Stimulated activated CD4-positive, alpha-beta T cell treated with anti-CD3 and anti-CD28 coated beads, Interleukin-1b, Interleukin-23, amount 100 ng/mL, for 4 hours (primary cell): ENCODE measurements around the gene USP6NL.

ENCODE experiments used
- DNase-seq, 2 donors: peaks; one replicate each; pipeline ENCODE4 v3.0.0-alpha.2; 2020; ENCODE audit warnings: low read depth in 2 of 2

USP6NL gene

DNA sequence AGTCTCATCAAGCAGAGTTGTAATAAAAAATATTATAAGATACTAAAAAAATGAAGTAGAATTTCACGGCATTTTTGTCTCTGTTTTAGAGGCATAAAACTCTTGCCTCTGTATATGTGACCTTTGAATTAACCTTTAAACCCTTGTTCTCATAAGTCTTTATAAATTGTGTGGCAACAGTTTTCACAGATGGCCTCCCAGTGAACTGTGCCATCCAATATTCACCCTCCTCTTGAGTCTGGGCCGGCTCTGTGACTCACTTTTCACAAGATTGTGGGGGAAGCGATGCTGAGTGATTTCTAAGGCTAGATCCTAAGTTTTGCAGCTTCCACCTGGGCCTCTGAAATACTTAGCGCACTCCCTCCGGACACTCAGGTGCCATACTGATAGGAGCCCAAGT is 4.6 kb upstream of the USP6NL start:
- no peak for DNase-seq

DNA sequence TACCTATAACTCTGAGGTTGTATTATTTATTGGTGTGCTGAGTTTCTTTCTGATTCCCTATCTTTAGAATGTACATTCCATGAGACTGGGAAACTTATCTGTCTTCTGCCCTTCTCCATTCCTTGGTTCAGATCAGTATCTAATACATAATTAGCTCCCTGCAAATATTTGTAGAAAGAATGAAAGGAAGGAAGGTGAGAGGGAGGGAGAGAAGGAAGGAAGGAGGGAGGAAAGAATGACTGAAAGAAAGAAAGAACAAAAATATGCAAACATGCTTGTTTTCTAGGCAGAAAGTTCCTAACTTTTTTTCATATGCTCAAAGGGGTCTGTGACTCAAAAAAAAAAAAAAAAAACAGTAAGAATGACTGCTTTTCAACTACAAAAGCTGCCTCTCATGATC is 3.9 kb upstream of the USP6NL start:
- DNase-seq: no peak

DNA sequence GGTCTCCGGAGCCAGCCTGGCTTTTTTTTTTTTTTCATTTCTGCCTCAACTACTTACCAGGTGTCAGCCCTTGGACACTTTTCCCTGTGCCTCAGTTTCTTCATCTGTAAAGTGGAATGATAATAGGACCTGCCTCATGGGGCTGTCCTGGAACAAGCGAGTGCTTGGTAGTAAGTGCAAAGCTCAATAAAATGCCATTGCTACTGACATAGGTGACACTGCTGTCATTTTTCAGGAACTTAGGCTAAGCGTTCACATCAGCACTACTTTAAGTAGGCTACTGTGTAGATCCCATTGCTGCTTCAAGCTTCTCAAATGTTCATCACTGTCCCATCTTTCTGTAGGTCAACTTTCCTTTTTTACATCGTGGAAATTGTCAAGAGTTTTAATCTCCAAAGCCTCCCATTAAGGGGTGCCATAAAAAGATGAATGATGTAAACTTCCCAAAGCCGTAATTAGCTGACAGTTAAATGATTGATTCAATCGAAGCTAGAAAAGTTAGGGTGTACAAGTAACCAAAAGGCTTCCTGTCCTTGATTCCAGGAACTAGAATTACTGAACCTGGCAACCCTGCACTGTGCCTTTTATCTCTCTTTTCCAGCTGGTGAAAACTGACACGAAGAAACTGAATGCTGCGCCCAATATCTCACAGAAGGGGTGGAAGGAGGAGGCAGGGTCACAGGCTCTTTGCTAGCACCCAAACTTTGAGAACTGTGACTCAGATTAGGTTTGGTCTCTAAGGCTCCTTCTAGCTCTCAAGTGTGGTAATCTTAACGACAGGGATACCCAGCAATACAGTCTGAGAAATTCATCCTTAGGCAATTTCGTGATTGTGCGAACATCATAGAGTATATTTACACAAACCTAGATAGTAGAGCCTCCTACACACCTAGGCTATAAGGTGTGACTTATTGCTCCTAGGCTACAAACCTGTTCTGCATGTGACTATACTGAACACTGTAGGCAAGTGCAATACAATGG is 861 bp upstream of the USP6NL start:
- DNase-seq: no peak

DNA sequence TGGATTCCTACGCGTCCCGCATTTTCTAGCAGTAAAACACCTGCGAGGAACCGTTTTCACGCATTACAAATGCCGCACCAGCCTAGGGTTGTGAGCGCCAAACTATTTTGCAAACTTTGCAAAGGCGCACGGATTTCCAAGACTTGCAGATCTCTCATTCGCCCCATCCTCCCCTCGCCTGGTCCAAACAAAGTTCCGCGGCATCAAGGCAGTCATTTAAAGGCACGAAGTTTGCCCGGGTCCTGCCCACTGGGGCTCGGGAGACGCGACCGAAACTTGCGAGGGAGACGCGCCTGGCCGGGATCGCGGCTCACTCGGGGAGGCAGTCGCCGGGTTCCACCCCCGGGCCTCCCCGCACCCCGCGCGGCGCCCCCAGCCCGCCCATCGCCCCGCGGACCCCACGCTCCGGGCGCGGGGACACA is 613 bp downstream of the USP6NL start:
- peak in 1 of 2 donors; percentile 21 for DNase-seq

DNA sequence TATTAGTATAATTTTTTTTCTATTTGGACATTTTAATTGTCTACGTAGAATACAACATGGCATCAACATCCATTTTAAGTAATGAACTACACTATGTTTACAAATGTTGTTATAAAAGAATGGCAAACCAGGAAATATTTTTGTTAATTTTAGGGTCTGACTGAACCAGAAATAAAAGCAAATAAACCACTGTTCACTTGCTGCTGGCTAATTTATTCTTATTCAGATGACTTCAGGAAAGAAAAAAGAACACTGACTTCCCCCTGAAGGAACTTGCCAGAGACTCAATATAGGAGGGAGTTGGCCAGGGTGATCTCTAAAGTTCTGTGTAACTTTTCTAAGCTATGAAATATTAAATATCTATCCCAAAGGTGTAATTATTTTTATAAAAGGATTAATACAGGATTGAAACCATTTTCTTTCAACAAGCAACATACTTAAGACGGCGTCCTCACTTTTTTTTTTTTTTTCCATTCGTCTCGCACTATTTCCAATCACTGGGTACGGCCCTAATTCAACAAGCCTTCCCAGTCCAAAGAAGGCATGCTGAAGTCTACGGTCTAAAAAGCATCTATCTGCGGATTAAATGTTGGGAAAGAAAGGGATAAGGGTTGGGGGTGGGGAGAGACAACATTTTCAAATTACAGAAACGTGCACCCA is 1.2 kb downstream of the USP6NL start:
- DNase-seq: no peak

DNA sequence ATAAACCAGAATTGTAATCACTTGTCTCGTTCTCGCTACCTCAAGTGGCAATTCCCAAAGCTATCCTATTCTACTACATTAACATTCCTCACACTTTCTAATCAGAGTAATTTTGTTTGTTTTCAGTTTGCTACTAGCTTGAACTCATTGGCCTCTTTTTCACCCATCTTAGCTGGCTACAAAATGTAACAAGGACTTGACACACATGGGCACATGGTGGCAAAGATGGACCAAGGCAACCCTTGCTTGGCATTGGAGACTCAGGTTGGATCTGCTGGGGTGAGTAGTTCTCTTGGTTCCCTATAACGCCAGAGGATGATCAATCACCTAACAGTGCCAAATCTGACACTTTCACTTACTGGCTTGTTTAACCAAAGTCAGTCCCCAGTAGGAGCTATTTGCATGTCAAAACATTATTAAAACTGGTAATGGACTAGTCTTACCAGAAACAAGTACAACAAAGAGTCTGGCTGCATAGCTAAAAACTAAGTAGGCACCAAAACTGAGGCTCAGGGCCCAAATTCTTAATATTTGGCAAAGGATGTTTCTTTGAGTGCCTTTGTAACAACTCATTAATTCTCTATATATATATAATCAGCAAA is 1.9 kb downstream of the USP6NL start:
- no peak for DNase-seq

DNA sequence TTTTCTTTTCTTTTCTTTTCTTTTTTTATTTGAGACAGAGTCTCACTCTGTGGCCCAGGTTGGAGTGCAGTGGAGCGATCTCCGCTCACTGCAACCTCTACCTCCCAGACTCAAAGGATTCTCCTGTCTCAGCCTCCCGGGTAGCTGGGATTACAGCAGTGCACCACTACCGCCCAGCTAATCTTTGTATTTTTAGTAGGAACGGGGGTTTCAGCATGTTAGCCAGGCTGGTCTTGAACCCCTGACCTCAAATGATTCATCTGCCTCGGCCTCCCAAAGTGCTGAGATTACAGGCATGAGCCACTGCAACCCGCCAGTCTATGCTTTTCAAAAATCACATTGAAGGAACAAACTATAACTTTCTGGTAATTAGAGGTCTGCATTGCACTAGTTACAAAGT is 2.4 kb downstream of the USP6NL start:
- no peak for DNase-seq

DNA sequence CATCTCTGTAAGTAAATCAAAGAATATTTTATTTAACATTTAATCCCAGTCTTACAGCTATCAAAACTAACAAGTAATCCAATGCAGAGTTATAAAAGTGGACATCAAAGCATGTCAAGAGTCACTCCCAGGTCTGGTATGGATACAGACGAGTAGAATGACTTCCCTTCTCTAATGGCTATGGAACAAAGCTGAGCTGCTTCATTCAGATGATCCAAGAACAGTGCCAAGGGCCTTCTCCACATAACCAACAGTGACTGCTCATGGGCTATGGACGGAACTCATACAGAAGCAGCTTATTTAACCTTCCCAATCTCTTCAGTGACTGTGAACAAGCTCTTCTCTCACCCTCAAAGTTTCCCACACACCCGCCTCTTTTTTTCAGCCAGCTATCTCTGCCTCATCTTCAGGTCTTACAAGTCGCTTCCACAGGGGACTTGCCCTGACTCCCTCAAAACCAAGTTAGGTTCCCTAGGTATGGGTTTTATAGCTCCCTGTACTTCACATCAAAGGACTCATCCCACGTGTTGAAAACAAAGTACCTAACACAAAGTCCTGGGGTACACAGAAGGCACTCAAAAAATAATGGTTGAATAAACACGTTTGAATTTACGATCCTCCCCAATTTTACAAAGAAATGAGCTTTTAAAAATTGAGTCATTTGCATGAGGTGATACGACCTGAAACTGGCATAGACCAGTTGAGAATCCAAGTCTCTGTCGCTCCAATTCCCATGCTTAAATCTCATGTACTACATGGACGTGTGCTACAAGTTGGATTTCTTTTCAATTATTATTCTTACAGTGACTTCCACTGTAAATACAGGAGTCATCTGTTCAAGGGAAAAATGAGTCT is 3.1 kb downstream of the USP6NL start:
- no peak for DNase-seq

DNA sequence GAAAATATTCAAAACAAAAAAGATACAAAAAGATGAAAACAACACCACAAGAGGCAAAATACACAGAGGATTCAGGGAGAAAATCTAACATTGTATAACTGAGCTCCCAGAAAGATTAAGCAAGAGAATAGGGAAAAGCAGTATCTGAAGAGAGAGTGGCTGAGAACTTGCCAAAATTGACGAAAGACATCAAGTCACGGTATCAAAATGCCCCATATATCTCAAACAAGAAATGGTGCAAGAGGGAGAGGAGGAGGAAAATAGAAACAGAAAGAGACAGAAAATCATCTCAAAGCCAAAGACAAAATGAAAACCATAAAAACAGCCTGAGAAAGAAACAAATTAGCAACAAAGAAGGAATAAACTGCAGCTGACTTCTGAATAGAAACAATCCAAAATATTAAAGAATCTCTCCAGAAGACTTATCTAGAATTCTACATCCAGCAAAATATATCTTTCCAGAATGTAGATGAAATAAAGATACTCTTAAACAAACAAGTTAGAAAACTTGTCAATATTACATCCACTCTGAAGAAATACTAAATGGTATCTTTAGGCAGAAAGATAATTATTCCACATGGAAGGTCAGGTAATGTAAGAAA is 5.5 kb downstream of the USP6NL start:
- DNase-seq: no peak

DNA sequence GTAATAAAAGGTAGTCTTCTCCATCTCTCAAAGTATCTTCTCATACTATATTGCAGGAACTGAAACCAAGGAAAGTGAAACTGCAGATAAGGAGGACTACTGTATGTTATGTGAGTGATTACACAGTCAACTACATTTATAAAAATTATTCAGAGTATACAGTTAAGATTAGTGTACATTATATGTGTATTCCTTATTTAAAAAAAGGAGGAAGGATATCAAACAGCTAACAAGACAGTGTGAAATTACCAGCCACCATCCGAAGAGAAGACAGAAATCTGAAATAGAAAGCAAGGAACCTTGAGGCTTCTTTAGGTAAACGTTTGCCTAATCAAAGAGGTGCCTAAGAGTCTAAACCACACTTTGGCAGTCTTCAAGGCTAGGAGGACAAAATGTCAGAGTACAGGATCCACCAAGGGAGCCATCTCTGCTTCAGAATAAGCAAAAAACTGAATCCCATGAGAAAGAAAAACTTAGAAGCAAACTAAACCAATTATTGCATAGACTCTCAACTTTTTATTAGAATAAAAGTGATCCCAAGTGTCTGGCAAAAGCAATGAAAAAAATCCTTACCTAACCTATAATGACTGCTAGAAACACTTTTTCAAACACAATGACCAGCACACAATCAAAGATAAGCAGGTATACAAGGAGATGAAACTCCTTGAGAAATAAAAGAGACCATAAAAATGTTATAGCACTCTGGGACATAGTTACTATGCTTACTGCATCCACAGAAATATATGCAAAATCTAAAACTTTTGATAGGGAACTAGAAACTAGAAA is 6.4 kb downstream of the USP6NL start:
- no peak for DNase-seq

DNA sequence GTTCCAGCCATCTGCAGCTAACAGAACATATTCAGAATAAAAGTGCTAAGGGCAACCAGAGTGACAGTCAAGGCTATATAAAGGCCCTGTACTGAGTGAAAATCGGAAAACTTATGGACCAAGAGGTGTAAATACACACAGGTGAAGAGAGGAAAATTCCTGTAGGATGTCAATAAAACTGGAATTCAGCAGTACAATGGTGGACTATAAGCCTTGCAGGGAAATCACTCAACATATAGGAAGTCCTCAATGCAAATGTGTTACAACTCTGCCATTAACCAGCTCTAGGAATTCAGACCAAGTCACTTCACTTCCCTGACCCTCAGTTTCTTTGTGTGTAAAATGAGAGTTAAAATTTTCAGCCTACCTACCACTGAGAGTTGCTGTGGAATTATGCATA is 7.7 kb downstream of the USP6NL start:
- DNase-seq: no peak

DNA sequence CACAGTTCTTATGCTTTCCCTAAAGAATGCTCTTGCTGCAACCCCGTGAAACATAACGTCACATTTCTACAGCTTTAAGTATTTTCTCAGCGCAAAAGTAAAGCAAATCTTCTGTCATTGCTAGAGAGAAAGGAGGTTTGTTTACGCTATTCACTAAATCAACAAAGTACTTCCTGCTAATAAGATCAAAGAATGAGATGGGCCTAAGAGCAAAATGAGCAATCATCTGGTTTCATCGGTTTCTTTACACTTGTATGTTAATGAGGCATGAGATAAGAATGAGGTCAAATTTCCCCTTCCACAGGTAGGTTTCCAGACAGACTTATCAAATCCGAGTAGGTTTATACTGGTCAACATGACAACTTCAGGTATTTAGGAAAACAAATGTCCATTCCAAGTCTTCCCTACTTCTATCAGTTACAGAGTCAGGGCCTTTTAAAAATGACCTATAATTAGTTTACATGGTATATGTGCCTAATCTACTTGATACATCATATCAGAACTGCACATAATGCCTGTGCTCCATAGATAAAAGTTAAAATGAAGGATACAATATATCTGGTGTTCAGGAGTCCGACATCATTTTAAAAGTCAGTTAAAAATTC is 8.4 kb downstream of the USP6NL start:
- DNase-seq: no peak

DNA sequence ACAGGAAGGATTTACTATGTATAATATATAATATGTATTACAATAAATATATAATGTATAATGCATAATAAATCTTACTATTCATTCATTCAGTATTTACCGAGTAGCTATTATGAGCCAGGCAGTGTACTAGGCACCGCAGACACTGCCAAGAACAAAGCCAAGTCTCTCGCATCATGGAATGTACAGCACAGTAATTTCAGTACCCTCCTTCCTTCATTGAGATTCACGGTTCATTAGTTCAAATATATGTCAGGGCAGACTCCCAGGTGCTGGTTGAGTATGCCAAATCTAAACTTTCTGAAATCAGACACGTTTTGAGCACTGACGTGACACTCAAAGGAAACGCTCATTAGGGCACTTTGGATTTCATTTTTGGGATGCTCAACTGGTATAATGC is 9.1 kb downstream of the USP6NL start:
- DNase-seq: no peak

DNA sequence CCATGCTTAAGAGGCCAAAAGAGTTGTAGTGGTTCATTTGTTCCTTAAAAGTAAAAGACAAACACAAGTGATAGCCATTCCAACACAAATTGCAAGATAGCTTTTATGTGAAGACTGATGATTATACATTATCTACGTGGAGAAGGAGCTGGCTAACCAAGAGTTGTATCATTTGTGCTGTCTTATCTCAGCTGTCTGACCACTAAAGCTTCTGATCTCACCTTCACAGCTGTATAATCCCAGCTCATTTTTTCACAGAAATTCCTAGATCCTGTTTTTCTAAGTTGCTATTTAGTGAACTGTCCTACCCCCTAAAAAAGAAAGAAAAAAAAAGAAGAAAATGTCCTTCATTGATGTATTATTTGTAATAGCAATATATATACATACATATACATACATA is 9.8 kb downstream of the USP6NL start:
- no peak for DNase-seq

DNA sequence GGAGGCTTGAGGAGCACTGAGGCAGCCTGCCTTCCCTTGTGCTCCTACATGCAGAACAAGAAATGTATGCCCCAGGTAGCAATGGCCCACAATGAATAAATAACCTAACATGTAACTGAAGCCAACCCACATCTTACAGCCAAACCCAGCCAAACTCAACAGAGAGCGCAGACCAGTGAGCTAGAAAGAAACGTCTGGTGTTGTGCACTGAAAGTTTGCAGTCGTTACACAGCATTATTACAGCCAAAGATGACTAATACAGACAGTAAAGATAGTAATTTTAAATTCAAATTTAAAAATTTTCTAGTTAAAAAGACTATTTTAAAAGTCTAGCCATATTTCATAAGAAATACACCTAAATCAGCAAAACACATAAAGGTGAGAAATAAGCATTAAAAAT is 11.2 kb downstream of the USP6NL start:
- DNase-seq: no peak

DNA sequence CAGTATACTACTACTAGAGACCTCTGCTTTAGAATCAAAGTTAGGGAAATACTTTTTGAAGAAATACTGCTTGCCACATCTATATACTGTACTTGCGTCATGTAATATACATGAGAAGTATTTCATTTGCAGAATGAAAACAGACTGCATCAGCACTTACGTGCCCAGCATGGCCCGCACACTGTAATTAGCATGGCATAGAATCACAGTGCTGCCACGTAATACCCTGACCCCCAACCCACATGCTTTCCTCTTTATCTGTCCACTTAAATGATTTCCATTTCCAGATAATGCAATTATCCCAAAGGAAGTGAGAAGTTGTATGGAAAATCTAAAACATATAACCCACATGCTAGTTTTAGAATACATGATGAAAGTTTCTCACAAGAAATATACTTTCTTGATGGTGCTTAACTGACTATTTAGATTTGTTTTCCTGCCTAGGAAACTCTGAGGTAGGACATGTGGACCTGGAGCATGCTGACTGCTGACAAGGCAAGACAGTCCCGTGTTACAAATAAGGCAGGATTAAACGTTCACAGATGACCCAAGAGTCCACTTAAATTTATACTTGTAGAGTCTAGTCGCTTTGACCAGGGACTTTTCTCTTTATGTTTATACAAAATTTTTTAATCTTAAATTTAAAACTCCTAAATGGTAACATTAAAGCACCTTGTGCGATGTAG is 12.6 kb downstream of the USP6NL start:
- DNase-seq: no peak

DNA sequence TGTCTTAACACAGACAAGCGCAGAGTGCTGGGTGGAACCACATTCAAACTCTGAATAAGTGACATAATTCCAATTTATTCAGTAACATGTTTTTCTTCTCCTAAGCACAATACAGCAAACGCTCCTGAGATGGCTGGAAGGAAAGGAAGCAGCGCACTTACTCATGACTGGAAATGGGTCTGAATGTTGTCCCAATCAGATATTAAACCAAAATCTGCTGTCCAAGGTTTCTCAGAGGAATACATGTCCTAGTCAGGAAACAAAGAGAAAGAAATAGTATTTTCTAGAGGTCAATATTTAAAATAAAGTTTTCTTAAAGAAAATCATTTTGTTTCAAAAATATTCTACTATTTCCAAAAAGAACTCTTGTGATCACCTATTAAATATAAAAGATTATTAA is 14.0 kb downstream of the USP6NL start:
- DNase-seq: no peak

DNA sequence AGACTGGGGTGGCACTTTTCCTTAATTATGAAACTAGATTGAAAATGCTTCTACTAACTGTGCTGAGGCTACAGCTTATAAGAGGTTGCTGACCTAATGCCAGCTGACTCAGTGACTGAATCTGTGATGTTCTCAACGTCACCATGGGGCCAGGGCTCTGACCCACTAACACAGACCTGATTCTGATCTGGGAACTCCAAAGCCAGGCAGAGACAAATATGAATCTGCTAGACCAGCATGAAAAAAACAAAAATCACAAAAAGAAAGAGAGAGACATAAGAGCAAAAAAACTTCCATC is 16.1 kb downstream of the USP6NL start:
- no peak for DNase-seq

DNA sequence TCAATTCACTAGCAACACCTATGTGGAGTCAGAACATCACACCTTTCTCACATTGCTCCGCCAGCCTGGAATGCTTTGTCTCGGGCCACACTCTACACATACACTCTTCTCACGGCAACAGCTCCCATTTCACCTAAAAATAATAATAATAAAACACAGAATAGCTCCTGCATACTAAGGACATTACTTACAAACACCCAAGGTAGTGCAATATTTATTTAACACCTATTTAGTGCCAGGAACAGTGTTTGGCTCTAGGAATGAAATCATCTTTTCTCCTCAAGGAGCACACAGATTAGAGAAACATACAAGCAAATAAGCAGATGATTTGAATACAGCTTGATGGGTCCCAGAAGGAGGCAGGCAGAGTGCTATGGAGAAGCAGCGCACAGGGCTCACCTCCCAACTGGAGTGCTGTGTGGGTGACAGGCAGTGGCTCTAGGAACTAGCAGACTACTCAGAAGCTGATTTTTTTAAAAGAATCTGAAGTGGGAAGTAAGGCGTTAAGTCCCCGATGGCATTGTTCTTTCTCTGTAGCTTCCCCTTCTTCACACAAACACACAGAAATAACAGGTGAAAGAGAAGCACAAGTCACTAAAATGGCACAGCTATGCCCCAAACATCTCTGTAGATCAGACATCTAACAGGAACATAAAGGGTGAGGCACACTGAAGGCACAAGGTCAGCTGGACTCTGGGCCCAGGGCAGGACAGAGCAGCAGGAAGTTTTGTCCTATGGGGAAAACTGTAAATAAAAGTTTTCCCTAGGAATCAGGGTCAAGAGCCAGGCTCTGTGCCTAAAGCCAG is 16.7 kb downstream of the USP6NL start:
- no peak for DNase-seq
